GM12878 (cell line): ENCODE results near the gene FBXL19. TPM values are rescaled to one million over a fixed set of nuclear protein-coding genes. Genes with fewer than 3 reads are reported as not detected.

Experiments
- GABPA ChIP-seq: IDR thresholded peaks from 2 replicates; pipeline ENCODE4 v1.6.1; 2014; ENCODE audit warnings: antibody characterized with exemption, low read depth, mild to moderate bottlenecking, inconsistent platforms
- HDAC2 ChIP-seq: fragments of 200-600 bp; sonication (generic); IDR thresholded peaks from 2 replicates; pipeline ENCODE4 v1.6.1; 2017
- HDAC6 ChIP-seq: fragments of 200-600 bp; sonication (generic); IDR thresholded peaks from one replicate; pipeline ENCODE4 v1.8.0; 2017; ENCODE audit warnings: antibody characterized with exemption; ENCODE audit not compliant: unreplicated experiment
- KAT2A ChIP-seq: conservative IDR thresholded peaks from 2 replicates; pipeline ENCODE4 v1.6.1; 2011; ENCODE audit warnings: low read depth, low read length; ENCODE audit not compliant: control insufficient read depth
- NFIC ChIP-seq: IDR thresholded peaks from 2 replicates; pipeline ENCODE4 v1.6.1; 2012; ENCODE audit warnings: low read depth, mild to moderate bottlenecking, inconsistent platforms, low read length, moderate library complexity
- NFXL1 ChIP-seq: fragments of 450-650 bp; IDR thresholded peaks from 2 replicates; pipeline ENCODE4 v1.6.1; 2017; ENCODE audit warnings: antibody characterized with exemption, mild to moderate bottlenecking, borderline replicate concordance
- NR2C1 ChIP-seq: fragments of 450-650 bp; IDR thresholded peaks from 2 replicates; pipeline ENCODE4 v1.6.1; 2017; ENCODE audit warnings: antibody characterized with exemption, mild to moderate bottlenecking, moderate library complexity
- RELA ChIP-seq: fragments of 450-650 bp; IDR thresholded peaks from 2 replicates; pipeline ENCODE4 v1.8.0; 2014; ENCODE audit warnings: borderline replicate concordance; ENCODE audit not compliant: partially characterized antibody
- SMAD5 ChIP-seq: IDR thresholded peaks from 2 replicates; pipeline ENCODE4 v1.6.1; 2016; ENCODE audit warnings: antibody characterized with exemption, low read depth
- SMC3 ChIP-seq: IDR thresholded peaks from 2 replicates; pipeline ENCODE4 v1.6.1; 2011; ENCODE audit warnings: low read length, improper control_type of control experiment, borderline replicate concordance
- SREBF2 ChIP-seq: IDR thresholded peaks from 2 replicates; pipeline ENCODE4 v1.6.1; 2012; ENCODE audit warnings: mild to moderate bottlenecking, low read length
- SUZ12 ChIP-seq: fragments of 200-600 bp; sonication (generic); IDR thresholded peaks from one replicate; pipeline ENCODE4 v1.6.1; 2018; ENCODE audit warnings: antibody characterized with exemption, mild to moderate bottlenecking; ENCODE audit not compliant: unreplicated experiment
- TCF3 ChIP-seq: IDR thresholded peaks from 2 replicates; pipeline ENCODE4 v1.6.1; 2012; ENCODE audit warnings: low read depth, mild to moderate bottlenecking, low read length, borderline replicate concordance; ENCODE audit not compliant: insufficient read depth
- polyA plus RNA-seq, 11 experiments: library from polyadenylated mRNA; depleted of rRNA in 4 of 11; unstranded in 6 of 11; stranded (reverse) in 5 of 11; fragments of >200 nt; fragmentation: Nextera tagmentation in 4 of 11; fragmentation: Illumina TruSeq in 1 of 11; extraction: Ambion mirVana in 4 of 11; extraction: Trizol in 1 of 11; gene quantifications; 1 replicate in 1 of 11; 2 replicates in 10 of 11; pipeline versions ENCODE4 v1.2.1 to v1.2.3, GENCODE V29; 2011 to 2016; ENCODE audit warnings: inconsistent platforms in 2 of 11, missing spikeins in 2 of 11, low read depth in 1 of 11
- total RNA-seq, 4 experiments: library from RNA; depleted of rRNA in 3 of 4; stranded (reverse); fragments of >200 nt in 3 of 4; fragmentation: Illumina TruSeq in 1 of 4; extraction: Trizol in 1 of 4; gene quantifications; 2 replicates each; pipeline versions ENCODE4 v1.2.1 to v1.2.3, GENCODE V29; 2013 to 2021
- TF ChIP-seq, protein P1 (sequence below), 3 experiments: IDR thresholded peaks in 2 of 3; conservative IDR thresholded peaks in 1 of 3; 2 replicates each; pipeline ENCODE4 v1.5.1; 2011; ENCODE audit warnings: low read depth in 3 of 3, low read length in 3 of 3, mild to moderate bottlenecking in 3 of 3, control low read depth in 2 of 3, moderate library complexity in 2 of 3, inconsistent platforms in 1 of 3, mixed read lengths in 1 of 3; ENCODE audit not compliant: control insufficient read depth in 2 of 3, insufficient read depth in 1 of 3; ENCODE audit errors: extremely low read depth in 1 of 3
- TF ChIP-seq, protein P2 (sequence below): IDR thresholded peaks from 2 replicates; pipeline ENCODE4 v1.6.1; 2011; ENCODE audit warnings: low read depth, low read length, improper control_type of control experiment, borderline replicate concordance
- TF ChIP-seq, protein P3 (sequence below): fragments of 450-650 bp; formaldehyde crosslinking; IDR thresholded peaks from 2 replicates; pipeline ENCODE4 v1.4.0; 2020; ENCODE audit warnings: mild to moderate bottlenecking, moderate library complexity

The FBXL19 gene
- total and polyA plus RNA-seq, 10 of the 15 experiments (the other 5 are each of a cell fraction or from before 2014, with no cell fraction given) = 0.02 to 32.1 (median 6.8) TPM; not detected in 1

DNA sequence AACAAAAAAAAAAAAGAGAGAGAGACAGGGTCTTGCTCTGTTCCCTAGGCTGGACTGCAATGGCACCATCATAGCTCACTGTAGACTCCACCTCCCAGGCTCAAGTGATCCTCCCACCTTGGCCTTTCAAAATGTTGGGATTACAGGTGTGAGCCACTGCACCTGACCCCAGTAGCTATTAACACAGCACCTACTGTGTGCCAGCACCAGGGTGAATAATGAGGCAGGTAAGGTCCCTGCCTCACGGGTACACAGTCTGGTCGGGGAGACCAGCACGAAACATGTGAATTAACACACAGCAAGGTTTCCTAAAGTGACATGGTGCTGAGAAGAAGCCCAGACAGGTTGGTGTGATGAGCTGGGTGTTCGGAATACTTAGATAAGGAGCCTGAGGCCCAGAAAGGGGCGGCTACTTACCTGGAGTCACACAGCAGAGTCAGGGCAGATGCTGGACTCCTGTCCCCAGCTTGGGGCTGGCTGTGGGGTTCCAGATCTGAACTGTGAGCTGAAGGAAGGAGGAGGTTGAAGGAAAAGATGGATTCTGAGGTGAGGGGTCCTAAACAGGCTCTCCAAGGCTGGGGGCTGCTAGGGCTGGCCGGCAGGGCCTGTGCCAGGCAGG is 10.5 kb upstream of the FBXL19 start (continued):
- TF ChIP-seq, protein P1, sequence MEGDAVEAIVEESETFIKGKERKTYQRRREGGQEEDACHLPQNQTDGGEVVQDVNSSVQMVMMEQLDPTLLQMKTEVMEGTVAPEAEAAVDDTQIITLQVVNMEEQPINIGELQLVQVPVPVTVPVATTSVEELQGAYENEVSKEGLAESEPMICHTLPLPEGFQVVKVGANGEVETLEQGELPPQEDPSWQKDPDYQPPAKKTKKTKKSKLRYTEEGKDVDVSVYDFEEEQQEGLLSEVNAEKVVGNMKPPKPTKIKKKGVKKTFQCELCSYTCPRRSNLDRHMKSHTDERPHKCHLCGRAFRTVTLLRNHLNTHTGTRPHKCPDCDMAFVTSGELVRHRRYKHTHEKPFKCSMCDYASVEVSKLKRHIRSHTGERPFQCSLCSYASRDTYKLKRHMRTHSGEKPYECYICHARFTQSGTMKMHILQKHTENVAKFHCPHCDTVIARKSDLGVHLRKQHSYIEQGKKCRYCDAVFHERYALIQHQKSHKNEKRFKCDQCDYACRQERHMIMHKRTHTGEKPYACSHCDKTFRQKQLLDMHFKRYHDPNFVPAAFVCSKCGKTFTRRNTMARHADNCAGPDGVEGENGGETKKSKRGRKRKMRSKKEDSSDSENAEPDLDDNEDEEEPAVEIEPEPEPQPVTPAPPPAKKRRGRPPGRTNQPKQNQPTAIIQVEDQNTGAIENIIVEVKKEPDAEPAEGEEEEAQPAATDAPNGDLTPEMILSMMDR (IDR thresholded peaks at IDR 0.05 in 2 of 3, conservative IDR thresholded peaks at IDR 0.05 in 1 of 3; ENCODE audit: control insufficient read depth in 2 of 3, extremely low read depth in 1 of 3, insufficient read depth in 1 of 3, low read depth in 3 of 3, low read length in 3 of 3) = no peak
- TF ChIP-seq SMAD5 = no peak
- no peak for TF ChIP-seq NFIC
- TF ChIP-seq NFXL1 = no peak
- TF ChIP-seq HDAC6 = no peak
- no peak for TF ChIP-seq RELA
- TF ChIP-seq KAT2A = no peak
- TF ChIP-seq, protein P2, sequence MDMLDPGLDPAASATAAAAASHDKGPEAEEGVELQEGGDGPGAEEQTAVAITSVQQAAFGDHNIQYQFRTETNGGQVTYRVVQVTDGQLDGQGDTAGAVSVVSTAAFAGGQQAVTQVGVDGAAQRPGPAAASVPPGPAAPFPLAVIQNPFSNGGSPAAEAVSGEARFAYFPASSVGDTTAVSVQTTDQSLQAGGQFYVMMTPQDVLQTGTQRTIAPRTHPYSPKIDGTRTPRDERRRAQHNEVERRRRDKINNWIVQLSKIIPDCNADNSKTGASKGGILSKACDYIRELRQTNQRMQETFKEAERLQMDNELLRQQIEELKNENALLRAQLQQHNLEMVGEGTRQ = no peak
- TF ChIP-seq SUZ12 = no peak
- TF ChIP-seq SREBF2 = no peak
- no peak for TF ChIP-seq TCF3
- no peak for TF ChIP-seq GABPA
- TF ChIP-seq SMC3 = no peak
- TF ChIP-seq NR2C1 = no peak
- TF ChIP-seq HDAC2 = no peak
- TF ChIP-seq, protein P3, sequence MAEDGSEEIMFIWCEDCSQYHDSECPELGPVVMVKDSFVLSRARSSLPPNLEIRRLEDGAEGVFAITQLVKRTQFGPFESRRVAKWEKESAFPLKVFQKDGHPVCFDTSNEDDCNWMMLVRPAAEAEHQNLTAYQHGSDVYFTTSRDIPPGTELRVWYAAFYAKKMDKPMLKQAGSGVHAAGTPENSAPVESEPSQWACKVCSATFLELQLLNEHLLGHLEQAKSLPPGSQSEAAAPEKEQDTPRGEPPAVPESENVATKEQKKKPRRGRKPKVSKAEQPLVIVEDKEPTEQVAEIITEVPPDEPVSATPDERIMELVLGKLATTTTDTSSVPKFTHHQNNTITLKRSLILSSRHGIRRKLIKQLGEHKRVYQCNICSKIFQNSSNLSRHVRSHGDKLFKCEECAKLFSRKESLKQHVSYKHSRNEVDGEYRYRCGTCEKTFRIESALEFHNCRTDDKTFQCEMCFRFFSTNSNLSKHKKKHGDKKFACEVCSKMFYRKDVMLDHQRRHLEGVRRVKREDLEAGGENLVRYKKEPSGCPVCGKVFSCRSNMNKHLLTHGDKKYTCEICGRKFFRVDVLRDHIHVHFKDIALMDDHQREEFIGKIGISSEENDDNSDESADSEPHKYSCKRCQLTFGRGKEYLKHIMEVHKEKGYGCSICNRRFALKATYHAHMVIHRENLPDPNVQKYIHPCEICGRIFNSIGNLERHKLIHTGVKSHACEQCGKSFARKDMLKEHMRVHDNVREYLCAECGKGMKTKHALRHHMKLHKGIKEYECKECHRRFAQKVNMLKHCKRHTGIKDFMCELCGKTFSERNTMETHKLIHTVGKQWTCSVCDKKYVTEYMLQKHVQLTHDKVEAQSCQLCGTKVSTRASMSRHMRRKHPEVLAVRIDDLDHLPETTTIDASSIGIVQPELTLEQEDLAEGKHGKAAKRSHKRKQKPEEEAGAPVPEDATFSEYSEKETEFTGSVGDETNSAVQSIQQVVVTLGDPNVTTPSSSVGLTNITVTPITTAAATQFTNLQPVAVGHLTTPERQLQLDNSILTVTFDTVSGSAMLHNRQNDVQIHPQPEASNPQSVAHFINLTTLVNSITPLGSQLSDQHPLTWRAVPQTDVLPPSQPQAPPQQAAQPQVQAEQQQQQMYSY = no peak
- TF ChIP-seq, all 136 proteins: peak for 0
